ENCODE measurements around the gene SPAG17.

The SPAG17 gene

DNA sequence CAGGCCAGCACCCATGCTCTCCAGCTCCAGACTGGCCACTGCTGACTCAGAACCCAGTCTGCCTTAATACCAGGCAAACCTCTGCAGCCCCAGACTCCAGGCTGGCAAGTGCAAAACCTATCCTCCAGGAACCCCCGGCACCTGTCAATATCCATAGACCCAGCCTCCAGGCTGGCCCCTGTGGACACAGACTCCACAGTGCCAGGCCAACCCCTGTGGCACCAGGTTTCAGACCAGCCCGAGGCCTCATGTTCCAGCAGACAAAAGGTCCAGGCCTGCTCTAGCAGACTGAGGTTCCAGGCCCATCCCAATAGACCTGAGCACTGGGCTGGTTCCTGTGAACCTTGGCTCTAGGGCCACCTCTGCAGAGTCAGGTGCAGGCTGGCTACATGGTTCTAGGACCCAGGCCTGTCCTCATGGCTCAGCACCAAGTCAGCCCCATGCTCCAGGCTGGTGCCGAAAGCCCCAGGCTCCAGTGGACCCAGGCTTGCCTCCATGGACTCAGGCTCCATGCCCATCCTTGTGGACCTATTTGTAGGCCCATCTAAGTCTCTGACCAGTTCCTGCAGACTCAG is 137.3 kb downstream of the SPAG17 start:
- DNase-seq: no peak

- no peak for DNase-seq
Observed at GRCh38 chr1:118047006-118047649, 137.9 kb downstream of the SPAG17 start.

DNA sequence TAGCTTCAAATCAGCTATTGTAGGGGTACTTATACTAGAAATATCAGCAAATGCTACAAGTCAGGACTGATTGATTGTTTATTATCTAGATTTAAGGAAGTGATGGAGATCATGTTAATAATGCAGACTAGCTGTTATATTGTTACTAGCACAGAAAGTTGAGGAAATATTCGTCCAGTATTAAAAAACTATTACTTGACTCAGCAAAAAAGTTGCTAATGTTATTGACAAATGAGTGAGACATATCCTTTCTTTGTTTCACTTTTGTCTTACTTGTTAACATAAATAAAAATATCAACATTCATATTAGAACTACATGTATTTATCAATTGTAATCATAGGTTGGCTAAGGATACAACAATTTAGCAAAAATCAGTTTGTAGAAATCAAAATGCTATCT is 141.4 kb downstream of the SPAG17 start:
- no peak for DNase-seq

GRCh38 chr1:118042501-118042900 is 142.5 kb downstream of the SPAG17 start:
- DNase-seq: no peak

- DNase-seq: no peak
Observed at GRCh38 chr1:118039170-118039569, 145.9 kb downstream of the SPAG17 start.

GRCh38 chr1:118032883-118033282 is 152.1 kb downstream of the SPAG17 start:
- no peak for DNase-seq

DNA sequence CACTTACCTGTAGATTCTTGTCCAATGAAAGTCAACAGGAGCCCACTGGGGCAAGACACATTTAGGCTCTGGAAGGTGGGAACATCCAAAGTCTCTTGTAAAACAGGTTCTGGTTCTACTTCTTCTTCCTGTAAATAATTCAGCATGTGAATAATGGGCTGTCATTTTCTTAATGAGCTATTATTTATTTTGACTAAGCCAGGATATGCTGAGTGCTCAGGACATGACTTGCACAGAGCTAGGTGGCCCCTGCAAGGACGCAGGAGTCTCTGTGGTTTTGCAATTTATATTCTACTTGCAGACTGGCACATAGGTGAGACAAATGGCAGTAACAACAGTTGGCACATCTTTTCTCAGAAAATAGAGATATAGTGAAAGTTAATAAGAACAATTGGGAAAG is 156.8 kb downstream of the SPAG17 start:
- DNase-seq: no peak

DNA sequence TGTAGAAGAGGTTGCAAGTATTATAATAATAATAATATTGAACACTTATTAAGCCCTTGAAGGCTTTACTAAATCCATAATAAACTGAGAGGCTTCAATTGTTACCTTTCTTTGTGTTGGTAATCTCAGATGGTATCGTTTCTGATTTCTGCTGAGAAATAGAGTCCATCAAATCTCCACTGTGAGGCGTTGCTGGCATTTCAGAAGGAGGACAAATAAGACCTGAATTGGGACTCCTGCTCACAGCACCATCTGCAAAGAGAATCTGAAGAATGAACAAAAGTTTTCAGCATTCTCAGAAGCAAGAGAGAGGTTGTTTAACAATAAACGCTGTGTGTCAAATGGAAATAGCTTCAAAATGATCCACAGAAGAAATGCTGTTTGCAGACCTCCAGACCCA is 161.8 kb downstream of the SPAG17 start:
- DNase-seq: no peak

- DNase-seq: no peak
Observed at GRCh38 chr1:118021668-118022067, 163.4 kb downstream of the SPAG17 start.

DNA sequence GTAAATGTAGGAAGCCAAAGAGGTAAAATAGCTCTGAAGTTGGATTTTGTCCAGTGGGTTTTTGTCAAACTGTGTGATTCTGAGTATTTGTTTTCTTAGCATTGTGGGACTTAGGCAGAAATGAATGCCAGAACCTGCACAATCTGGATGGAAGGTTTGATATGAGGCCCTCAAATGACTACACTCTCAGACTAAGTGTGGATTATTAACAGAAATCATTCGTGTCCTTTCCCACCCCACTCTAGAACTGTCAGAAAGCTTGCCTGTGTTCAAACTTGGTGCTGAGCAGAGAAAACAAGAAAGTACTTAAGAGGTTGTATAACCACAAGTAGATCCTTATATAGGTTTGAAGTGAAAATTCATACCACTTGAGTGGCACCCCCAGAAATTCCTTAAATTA is 167.0 kb downstream of the SPAG17 start:
- DNase-seq: no peak

GRCh38 chr1:118013938-118014337 is 171.1 kb downstream of the SPAG17 start:
- DNase-seq: no peak

GRCh38 chr1:118013336-118013735 is 171.7 kb downstream of the SPAG17 start:
- DNase-seq: no peak

- DNase-seq: no peak
Observed at GRCh38 chr1:118012515-118013124, 172.4 kb downstream of the SPAG17 start.

GRCh38 chr1:118008011-118008410 is 177.0 kb downstream of the SPAG17 start:
- DNase-seq: no peak

DNA sequence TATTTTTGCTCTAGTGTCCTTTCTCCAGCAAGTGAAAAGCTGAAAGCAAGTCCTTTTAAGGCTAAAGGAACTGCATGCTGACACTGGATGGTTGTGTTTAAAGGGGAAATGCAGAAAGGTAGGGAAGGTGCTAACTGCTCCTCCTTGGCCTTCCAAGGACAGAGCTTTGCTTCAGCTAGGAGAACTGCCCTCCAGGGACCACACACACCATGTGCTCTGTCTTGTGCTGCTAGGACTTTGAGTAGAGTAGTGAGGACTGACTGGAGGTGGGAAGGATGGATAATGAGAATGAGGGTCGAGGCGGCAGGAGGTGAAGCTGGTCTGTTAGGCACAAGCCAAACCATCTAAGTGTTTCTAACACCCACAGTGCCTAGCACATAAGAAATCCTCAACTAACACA is 177.6 kb downstream of the SPAG17 start:
- DNase-seq: no peak

DNA sequence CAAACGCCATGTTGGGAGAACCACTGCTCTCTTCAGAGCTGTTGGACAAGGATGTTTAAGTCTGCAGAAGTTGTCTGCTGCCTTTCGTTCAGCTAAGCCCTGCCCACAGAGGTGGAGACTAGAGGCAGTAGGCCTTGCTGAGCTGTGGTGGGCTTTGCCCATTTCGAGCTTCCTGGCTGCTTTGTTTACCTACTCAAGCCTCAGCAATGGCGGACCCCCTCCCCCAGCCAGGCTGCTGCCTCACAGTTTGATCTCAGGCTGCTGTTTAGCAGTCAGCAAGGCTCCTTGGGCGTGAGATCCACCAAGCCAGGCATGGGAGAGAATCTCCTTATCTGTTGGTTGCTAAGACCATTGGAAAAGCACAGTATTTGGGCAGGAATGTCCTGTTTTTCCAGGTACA is 180.7 kb downstream of the SPAG17 start:
- DNase-seq: no peak

DNA sequence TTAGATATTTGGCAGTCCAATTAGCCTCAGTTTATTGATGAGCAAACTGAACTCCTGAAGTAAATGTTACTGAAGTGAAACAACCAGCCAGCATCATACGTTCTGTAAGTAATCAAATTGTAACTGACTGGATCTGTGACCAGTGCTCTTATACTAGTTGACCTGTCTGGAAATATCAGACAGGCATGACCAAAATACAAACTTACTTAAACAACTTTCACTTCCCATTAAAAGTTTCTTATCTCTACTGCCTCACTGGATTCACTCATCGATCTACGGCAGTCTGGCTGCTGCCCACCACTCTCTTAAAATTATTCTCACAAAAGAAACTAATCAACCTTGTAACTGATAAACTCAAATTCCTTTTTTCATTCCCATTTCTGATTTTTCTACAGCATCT is 199.1 kb downstream of the SPAG17 start:
- no peak for DNase-seq

DNA sequence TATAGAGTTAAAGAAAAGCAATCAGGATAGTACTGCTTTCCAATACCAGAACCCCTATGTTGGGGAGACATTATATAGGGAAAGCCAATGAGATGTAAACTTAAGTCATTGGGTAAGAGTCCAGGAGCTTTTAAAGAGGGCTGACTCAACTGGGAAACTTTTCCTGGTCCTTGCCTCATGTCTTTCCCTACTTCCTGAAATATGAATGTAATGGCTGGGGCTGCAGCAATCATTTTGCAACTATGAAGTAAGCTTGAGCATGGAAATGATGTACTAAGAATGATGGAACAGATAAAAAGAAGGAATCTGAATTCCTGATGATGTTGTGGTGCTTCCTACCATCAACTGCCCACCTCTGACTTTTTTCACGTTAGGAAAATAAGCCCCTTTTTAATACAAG is 199.8 kb downstream of the SPAG17 start:
- DNase-seq: no peak

DNA sequence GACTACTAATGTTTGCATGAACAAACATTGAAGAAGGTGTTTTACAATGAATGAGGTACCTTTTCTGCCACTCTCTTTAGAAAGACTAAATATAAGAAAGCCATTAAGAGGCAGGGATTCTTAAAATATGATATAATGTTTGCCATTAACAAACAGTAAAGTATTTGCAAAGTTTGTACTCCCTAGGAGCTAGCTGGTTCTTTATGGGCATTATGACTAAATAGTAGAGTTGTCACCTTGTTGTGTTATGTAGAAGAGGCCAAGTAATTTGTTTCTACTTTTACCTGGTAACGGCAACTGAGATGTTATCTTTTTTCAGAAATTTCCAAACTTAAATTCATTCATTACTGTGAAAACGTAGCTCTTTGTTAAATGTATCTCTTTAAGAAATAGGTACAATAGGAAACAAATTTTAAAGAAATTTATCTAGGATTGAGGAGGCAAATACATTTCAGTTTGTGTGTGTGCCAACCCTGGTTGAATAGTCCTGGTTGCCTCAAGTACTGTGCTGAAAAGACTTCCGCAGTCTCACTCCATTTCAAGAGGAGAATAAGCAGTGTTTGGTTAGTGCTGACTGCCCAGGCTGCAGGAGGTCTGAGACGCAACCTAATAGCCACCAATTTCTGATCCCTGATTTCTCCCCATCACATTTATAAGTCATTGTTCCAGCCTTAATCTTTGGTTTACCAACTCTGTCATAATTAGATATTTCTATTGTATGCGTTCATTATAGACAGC is 203.4 kb downstream of the SPAG17 start:
- DNase-seq: no peak

- DNase-seq: no peak
Observed at GRCh38 chr1:117976381-117976780, 208.6 kb downstream of the SPAG17 start.

GRCh38 chr1:117971777-117972176 is 213.3 kb downstream of the SPAG17 start:
- DNase-seq: no peak

- no peak for DNase-seq
Observed at GRCh38 chr1:117970252-117970651, 214.8 kb downstream of the SPAG17 start.

- no peak for DNase-seq
Observed at GRCh38 chr1:117967881-117968280, 217.1 kb downstream of the SPAG17 start.

DNA sequence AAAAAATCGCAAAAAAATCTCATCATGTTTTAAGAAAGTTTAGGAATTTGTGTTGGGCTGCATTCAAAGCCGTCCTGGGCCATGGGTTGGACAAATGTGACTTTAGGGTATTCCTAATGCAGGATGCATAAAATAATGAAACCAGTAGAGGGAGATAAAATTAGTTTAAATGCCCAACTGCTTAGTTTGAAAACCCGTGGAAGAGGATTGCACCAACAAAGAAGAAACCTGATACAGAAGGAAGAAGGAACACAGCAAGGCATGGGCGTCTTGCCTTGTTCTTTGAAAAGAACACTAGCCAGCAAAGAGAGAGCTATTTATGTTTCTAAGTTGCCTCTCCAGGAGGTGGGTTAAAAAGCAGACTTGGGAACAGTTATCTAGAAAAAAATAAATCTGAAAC is 217.6 kb downstream of the SPAG17 start:
- no peak for DNase-seq
